MV-4-11 (cell line): ENCODE measurements around the gene SMARCE1.

ENCODE experiments used
- DNase-seq: peaks from one replicate; lab custom pipeline; 2025; lab: John Stamatoyannopoulos, UW

SMARCE1 gene

GRCh38 chr17:40582328-40582901 lies 65.2 kb downstream of the SMARCE1 start:
- peak; percentile 72 for DNase-seq

- DNase-seq = no peak
Observed at GRCh38 chr17:40580140-40580539, 67.5 kb downstream of the SMARCE1 start.

- DNase-seq = no peak
Observed at GRCh38 chr17:40579471-40579870, 68.1 kb downstream of the SMARCE1 start.

GRCh38 chr17:40577611-40578065 lies 70.0 kb downstream of the SMARCE1 start:
- DNase-seq = no peak

GRCh38 chr17:40576113-40576740 lies 71.4 kb downstream of the SMARCE1 start:
- no peak for DNase-seq
